NCI-H774 (cell line): ENCODE measurements around the gene CENPS.
"Not testable (repeated sequence)": the region's sequence is repeated elsewhere in the genome, so short reads cannot be mapped to it uniquely, and the experiment has no call there.

Experiments
- DNase-seq: peaks from one replicate; lab custom pipeline; 2025; lab: John Stamatoyannopoulos, UW

The CENPS gene

GRCh38 chr1:10419351-10419750 is 10.9 kb upstream of the CENPS start:
- no peak for DNase-seq

- no peak for DNase-seq
Observed at GRCh38 chr1:10421637-10422036, 8.6 kb upstream of the CENPS start.

GRCh38 chr1:10424034-10424433 is 6.2 kb upstream of the CENPS start:
- no peak for DNase-seq

DNA sequence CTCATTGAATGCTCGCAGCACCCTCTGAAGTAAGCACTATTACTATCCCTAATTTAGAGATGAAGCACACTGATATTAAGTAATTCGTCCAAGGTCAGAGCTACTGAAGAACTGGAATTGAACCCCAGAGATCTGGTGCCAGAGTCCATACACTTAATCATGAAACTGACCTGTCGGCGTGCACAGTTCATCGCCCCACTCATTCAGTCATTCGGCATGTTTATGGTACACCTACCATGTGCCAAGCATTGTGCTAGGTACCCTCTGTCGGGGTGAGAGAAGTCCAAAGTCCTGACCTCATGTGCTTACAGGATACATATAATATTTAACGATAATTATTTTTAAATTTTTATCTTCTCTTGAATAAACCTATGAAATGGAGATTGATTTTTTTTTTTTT is 5.6 kb upstream of the CENPS start:
- no peak for DNase-seq

- DNase-seq, result not testable (repeated sequence)
Observed at GRCh38 chr1:10425826-10426534, 4.3 kb upstream of the CENPS start.

DNA sequence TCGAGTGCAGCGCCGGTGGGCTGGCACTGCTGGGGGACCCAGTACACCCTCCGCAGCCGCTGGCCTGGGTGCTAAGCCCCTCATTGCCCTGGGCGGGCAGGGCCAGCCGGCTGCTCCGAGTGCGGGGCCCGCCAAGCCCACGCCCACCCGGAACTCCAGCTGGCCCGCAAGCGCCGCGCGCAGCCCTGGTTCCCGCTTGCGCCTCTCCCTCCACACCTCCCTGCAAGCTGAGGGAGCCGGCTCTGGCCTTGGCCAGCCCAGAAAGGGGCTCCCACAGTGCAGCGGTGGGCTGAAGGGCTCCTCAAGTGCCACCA is 3.7 kb upstream of the CENPS start:
- not testable (repeated sequence) for DNase-seq

DNA sequence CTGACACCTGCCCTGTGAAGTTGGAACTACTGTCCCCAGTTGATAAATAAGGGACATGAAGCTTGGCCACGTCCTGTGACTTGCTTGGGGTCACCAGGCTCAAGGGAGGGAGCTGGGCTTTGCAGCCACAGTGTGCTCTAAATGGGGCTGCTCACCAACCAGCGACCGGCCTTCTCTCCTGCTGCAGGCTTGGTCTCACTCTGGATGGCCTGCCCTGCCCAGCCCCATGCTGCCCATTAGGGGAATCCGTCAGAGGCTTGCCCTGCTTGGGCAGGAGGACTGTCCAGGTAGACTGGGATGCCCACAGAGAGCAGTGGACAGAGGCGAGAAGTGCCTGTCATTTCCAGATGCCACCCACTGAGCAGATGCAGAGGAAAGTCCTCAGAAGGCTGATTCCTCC is 1.2 kb upstream of the CENPS start:
- DNase-seq, result no peak

GRCh38 chr1:10429868-10430215 is 391 bp upstream of the CENPS start:
- no peak for DNase-seq

DNA sequence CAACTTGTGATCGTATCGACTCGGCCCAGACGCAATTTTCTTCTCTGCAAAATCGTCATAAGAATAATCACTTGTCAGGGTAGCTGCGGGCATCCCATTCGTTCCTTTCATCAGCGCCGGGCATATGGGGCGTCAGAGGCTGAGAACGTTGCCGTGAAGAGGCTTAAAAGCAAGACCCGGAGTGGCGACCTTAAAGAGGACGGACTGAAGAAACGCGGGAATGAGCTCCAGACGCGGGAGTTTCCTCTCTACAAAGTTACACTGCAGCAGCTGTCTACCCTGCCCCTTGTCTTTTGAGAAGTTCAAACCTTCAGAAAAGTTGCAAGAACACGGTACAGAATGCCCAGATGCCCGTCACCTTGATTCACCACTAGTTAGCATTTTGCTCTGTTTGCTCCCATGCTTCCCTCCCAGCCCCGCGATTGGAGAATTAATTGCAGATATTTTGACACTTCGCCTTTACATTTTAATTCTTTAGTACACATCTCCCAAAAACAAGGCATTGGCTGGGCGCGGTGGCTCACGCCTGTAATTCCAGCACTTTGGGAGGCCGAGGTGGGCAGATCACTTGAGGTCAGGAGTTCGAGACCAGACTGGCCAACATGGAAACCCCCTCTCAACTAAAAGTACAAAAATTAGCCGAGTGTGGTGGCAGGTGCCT is 967 bp downstream of the CENPS start:
- DNase-seq, result no peak

GRCh38 chr1:10432910-10433700 is 2.9 kb downstream of the CENPS start:
- DNase-seq, result no peak

- DNase-seq, result no peak
Observed at GRCh38 chr1:10433790-10434189, 3.6 kb downstream of the CENPS start.

DNA sequence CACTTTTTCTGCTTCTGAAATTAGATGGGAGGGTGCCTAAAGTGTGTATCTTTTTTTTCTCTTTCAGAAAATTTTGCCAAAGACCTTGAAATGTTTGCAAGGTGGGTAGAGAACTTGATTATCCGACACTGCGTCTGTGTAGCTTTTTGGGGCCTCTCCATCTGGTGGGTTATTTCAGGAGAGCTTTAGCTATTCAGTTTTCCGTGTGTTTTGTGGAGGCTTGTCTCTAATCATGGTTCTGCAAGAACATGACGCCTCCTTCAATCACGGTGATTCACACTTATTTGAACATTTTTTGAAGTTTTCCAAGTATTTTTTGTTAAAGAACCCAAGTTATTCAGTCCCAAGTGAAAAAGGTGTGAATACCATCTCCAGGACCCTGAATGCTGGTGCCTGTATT is 4.4 kb downstream of the CENPS start:
- DNase-seq, result no peak

DNA sequence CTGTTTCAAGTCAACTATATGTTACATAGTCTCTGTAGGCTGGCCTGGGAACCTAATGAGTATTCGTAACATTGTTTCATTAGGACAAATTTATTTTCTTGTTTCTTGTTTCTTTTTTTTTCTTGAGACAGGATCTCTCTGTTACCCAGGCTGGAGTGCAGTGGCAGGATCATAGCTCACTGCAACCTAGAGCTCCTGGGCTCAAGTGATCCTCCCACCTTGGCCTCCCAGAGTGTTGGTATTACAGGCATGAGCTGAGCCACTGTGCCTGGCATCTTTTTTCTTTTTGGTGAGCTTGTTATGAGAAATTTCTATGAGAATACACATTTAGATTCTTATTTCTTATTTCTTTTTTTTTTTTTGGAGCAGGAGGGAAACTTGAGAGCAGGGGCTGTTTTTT is 6.8 kb downstream of the CENPS start:
- no peak for DNase-seq

DNA sequence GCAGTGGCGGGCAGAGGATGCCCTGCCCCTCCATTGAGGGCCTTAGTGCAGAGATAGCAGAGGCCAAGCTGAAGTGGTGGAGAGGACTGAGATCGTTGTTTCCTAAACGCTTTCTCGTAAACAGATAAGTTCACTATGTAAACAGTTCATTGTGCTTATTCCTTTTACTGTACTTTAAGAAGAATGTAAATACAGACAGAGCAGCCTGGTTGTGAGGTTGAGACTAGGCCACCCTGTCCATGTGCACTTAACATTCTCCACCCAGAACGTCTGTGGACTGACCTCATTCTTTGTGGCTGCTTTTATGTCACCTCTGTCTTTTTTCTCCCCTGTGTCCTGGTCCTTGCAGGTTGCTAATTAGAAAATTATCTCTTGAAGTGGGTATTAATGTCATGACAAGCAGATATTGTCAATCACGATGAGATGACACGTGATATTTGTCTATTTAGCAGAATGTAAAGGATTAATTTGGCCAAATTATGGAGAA is 8.5 kb downstream of the CENPS start:
- DNase-seq, result no peak

DNA sequence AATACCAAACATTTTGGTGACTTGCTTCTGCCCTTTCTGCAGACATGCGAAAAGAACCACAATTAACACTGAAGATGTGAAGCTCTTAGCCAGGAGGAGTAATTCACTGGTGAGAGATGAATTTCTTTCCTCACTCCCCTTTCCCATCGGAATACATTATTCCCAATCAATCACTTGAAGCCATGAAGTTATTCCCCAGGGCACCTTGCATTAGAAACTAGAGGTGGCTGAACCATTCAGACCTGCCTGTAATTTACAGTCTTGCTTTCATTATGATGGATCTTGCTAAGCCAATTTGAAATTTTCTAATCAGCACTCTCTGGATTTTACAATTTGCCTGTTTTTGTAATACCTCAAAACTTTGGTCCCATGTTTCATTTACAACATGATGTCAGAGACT is 10.1 kb downstream of the CENPS start:
- no peak for DNase-seq

DNA sequence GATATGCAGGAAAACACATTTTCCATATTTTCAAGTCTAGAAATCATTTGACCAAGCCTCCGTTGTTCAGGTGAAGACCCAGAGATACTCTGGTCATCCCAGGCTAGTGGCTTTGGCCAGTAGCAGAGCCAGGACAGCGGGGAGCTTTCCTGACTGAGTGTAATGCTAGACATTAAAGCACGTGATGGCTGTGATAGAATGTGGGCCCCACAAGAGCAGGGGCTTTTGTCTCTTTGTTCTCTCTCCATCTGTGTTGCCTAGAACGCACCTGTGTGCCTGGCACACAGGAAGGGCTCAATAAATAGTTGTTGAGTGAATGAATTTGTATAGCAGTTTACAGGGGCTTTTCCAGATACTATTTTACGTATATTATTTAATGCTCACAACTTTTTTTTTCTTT is 10.6 kb downstream of the CENPS start:
- DNase-seq, result no peak

- no peak for DNase-seq
Observed at GRCh38 chr1:10444248-10444647, 14.0 kb downstream of the CENPS start.

DNA sequence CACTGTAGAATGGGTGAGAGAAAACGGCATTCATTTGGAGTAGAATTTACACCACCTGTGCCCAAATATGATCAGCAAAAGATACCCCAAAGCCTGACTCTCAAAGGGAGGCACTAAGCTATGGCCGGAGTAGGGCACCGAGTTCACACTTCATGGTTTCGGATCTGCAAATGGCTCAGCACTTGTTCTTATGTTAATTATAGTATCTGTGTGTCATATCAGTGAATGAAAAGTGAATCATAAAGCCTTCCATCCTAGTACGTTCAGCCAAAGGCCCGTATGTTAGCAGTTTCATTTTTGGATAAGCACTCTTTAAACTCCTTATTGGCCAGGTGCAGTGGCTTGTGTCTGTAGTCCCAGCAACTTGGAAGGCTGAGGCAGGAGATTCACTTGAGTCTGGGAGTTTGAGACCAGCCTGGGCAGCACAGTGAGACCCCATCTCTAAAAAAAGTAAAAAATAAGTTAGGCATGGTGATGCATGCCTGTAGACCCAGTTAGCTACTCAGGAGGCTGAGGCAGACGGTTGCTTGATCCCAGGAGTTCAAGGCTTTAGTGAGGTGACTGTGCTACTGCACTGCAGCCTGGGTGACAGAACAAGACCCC is 14.7 kb downstream of the CENPS start:
- DNase-seq, result no peak

DNA sequence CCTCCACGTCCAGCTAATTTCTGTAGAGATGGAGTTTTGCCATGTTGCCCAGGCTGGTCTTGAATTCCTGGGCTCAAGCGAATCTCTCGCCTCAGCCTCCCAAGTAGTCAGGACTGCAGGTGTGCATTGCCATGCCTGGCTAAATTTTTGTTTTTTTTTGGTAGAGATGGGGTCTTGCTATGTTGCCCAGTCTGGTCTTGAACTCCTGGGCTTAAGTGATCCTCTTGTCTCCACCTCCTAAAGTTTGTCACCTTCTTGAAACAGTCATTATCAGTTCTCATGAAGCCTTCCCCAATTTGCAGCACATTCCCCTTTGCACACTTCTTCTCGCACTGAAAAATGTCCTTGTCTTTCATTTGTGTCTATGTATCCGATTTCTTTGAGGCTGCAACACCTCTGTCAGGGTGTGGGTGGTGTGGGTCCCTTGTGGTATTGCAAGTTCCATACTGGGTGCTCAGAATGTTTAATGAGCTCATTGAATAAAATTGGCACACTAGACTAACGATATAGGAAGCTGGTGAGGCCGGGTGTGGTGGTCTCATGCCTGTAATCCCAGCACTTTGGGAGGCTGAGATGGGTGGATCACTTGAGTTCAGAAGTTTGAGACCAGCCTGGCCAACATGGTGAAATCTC is 16.7 kb downstream of the CENPS start:
- DNase-seq, result no peak

- no peak for DNase-seq
Observed at GRCh38 chr1:10449751-10450150, 19.5 kb downstream of the CENPS start, which contains the start of gene CORT. Gene CORT, plus strand, starts transcription at chr1:10450031. Its CDS starts 193 bp downstream, at chr1:10450224.

DNA sequence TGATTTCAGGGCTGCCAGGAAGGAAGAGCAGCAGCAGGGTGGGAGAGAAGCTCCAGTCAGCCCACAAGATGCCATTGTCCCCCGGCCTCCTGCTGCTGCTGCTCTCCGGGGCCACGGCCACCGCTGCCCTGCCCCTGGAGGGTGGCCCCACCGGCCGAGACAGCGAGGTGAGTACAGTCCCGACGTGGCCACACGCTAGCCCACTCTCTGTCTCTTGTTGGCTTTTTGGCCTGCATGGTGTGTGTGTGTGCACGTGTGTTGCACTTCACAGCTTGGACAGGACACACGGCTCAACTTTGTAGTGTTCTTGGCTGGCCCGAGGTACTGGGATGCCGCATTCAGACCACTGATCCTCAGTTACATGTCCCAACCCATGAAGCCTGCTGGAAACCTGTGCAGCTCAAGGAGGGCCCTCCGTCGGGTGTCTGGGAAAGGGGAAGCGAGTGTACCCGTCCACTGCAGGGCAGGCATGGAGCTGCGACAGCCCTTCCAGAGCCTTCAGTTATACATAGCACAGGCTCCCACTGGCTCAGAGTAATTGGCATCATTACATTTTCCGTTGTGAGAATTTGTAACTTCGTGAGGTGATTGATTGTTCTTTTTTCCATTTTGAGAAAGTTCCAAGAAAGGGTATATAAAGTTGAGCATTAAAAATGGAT is 20.1 kb downstream of the CENPS start:
- DNase-seq, result no peak

DNA sequence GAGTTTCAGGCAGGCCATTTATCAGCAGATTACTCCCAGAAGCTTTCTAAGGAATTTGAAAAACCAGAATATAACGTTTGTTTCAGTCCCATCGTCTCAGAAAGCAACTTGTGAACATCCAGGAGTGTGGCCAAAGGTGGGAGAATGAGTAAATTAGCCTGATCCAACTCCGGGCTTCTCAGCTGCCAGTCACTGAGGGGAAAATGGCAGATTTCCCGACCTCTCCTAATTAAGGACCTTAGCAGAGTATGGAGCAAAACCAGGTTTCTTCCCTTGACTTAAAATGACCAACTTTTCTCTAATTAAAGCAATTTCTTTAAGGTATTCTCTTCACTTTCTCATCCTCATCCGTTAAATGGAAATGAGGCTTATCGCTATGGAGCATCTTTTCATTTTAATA is 20.6 kb downstream of the CENPS start:
- no peak for DNase-seq
